Endometrial microvascular endothelial cells (primary cell): ENCODE results near the gene ZNF677. TPM values are rescaled to one million over a fixed set of nuclear protein-coding genes. Genes with fewer than 3 reads are reported as not detected.
"Not testable (repeated sequence)": the region's sequence is repeated elsewhere in the genome, so short reads cannot be mapped to it uniquely, and the experiment has no call there.

ENCODE experiments used
- in situ Hi-C: cut with HindIII; loops from 2 replicates; pipeline ENCODE4 v1.10.0; 2017; ENCODE audit warnings: low sequenced_read_pairs, low pct_unique_long_range_greater_than_20kb; ENCODE audit errors: inconsistent ontology term
- total RNA-seq: library from RNA; depleted of rRNA; stranded (reverse); fragments of >200 nt; gene quantifications from one replicate; pipeline ENCODE4 v1.2.3, GENCODE V29; 2015; ENCODE audit errors: inconsistent ontology term

The ZNF677 gene
- total RNA-seq, result 7.6 TPM

GRCh38 chr19:53254411-53255341 is at the start of gene ZNF677:
TSS of gene ZNF677 (minus strand) at chr19:53254873. CDS start at chr19:53251550, 3,323 bp downstream.
- in situ Hi-C loops, result no loop called here

GRCh38 chr19:53301341-53301740 is 46.7 kb upstream of the ZNF677 start:
- in situ Hi-C loops, result not testable (repeated sequence)

- in situ Hi-C loops, result no loop called here
These were observed 40.2 kb upstream of the ZNF677 start for GRCh38 chr19:53294786-53295441.

GRCh38 chr19:53290758-53291549 is 36.3 kb upstream of the ZNF677 start:
- in situ Hi-C loops, result no loop called here

GRCh38 chr19:53285087-53285486 is 30.4 kb upstream of the ZNF677 start:
- in situ Hi-C loops, result no loop called here

GRCh38 chr19:53281947-53282346 is 27.3 kb upstream of the ZNF677 start:
- in situ Hi-C loops, result not testable (repeated sequence)

GRCh38 chr19:53275480-53275879 is 20.8 kb upstream of the ZNF677 start:
- in situ Hi-C loops, result no loop called here

- in situ Hi-C loops, result no loop called here
These were observed 17.4 kb upstream of the ZNF677 start for GRCh38 chr19:53272044-53272443.

- in situ Hi-C loops, result not testable (repeated sequence)
These were observed 15.2 kb upstream of the ZNF677 start for GRCh38 chr19:53269861-53270260.

GRCh38 chr19:53267623-53268022 is 12.9 kb upstream of the ZNF677 start, which contains the start of gene VN1R4:
TSS of gene VN1R4 (minus strand) at chr19:53267723. CDS start at chr19:53267665, 58 bp downstream.
- in situ Hi-C loops, result not testable (repeated sequence)

GRCh38 chr19:53257715-53258342 is 3.2 kb upstream of the ZNF677 start, which contains the start of gene VN1R2:
TSS of gene VN1R2 (plus strand) at chr19:53258292. CDS start at chr19:53258376, 84 bp downstream.
- in situ Hi-C loops, result not testable (repeated sequence)

- in situ Hi-C loops, result no loop called here
These were observed 8.2 kb downstream of the ZNF677 start for GRCh38 chr19:53246498-53246897.

GRCh38 chr19:53237114-53237777 is 17.4 kb downstream of the ZNF677 start:
- in situ Hi-C loops, result no loop called here

GRCh38 chr19:53224606-53225005 is 30.1 kb downstream of the ZNF677 start:
- in situ Hi-C loops, result no loop called here

- in situ Hi-C loops, result not testable (repeated sequence)
These were observed 32.0 kb downstream of the ZNF677 start for GRCh38 chr19:53222716-53223115.

GRCh38 chr19:53212703-53213320 is 41.9 kb downstream of the ZNF677 start:
- in situ Hi-C loops, result no loop called here

- in situ Hi-C loops, result not testable (repeated sequence)
These were observed 43.1 kb downstream of the ZNF677 start for GRCh38 chr19:53211554-53211953.
